GM18909 (cell line): ENCODE measurements around the gene CTRB2.
"Not testable (repeated sequence)": the region's sequence is repeated elsewhere in the genome, so short reads cannot be mapped to it uniquely, and the experiment has no call there.

Experiments
- ATAC-seq: cut with Tn5 transposase; IDR thresholded peaks from one replicate; pipeline ENCODE4 v1.9.1; 2021; ENCODE audit warnings: mild to moderate bottlenecking; ENCODE audit not compliant: unreplicated experiment, poor library complexity

CTRB2 gene

DNA sequence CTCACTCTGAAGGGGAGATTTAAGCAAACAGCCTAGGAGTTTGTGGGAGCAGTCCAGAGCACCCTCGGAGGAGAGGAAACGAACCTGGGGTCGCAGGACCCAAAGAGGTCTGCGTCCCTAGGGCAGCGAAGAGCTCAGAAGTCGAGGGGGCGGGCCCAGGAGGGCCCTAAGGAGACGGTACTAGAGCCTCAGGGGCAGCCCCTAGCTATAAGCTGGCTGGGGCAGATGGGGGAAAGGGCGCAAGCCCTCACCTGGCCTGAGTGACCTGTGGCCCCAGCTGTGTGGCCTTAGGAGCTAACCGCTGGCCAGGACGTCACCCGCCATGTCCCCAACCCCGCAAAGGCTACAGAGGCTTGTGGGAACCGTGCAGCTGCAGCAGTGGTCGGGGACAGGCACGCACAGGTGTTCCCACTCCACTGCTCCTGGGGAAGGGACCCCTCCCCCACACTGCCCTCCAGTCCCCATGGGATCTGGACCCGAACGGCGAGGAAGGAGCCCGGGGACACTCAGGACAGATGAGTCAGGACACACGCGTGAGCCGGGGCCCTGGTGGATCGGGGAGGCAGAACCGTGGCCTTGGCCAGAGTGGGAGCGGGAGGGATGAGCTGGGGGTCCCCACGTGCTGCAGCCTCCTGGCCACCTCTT, 2.0 kb upstream of the CTRB2 start:
- ATAC-seq = no peak

DNA sequence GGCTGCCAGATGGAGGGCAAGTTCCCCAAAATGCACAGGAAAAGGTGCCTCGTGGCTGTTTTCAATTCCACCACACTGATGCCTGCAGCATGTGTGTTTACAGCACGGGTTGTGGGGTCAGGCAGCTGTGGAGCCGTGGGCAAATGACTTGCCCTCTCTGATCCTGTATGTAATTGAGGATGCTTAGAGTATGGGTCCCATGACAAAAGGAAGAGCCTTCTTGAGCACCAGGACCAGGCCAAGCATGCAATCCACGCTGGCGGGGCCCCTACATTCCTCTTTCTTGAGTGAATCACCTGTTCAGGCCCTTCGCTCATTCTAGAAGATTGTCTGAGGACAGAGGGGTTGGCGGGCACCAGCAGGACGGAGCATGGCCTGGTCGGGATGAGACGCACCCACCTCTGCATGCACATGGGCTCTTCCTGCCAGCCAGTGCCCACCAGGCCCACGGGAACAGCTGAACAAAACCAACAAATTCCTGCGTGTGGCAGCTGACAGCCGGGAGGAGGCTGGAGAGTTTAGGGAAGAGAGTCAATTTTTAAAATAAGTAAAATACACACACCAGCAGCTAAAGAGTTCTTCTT, 1.4 kb upstream of the CTRB2 start:
- ATAC-seq = no peak

DNA sequence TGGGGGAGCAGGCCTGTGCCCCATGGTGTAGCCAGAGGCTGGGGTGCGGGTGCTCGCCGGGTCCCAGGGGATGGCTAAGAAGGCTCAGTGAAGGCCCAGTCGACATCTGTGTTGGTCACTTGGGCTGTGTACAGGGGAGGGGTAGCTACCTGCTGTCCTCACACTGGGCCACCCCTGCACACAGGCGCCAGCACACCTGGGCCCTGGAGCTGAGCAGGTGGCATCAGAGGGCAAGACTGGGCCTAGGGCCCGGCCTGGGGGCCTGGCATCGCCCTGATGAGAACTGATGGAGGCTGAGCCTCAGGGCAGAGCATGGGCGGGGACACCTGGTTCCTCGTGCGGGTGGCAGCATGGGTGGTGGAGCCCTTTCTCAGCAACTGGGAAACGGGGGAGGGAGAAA, 870 bp upstream of the CTRB2 start:
- no peak for ATAC-seq

DNA sequence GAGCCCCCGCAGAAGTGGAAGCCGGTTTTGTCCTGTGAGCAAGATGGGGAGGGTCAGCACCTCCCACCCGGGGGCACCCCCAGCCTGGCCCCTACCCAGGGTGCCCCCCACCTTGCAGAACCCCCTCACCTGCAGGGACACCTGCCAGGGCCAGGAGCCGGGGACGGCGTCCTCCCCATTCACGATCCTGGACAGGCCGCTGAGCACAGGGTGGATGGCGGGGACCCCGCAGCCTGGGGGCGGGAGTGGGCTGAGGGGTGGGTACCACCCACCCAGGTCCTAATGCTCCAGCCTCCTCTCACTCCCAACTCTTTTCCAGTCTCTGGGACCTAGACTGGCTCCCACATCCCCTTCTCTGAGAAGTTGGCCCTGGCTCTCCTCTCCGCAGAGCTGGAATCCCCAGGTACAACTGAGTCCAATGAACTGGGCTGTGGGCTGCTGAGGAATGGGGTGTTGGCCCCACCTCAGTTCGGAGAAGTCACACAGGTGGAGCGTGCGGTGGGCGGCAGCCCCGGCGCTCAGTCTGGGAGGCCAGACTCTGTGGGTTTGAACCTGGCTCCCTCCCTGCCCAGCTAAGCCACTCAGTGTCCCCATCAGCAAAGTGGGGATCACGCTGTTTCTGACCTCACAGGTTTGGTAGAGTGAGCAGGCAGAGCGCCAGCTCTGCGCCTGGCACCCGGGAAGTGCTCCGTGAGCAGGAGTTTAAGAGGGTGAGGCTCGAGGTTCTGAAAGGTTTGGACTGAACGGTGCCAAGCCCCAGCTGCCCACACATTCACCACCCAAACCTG, 806 bp downstream of the CTRB2 start:
- not testable (repeated sequence) for ATAC-seq

DNA sequence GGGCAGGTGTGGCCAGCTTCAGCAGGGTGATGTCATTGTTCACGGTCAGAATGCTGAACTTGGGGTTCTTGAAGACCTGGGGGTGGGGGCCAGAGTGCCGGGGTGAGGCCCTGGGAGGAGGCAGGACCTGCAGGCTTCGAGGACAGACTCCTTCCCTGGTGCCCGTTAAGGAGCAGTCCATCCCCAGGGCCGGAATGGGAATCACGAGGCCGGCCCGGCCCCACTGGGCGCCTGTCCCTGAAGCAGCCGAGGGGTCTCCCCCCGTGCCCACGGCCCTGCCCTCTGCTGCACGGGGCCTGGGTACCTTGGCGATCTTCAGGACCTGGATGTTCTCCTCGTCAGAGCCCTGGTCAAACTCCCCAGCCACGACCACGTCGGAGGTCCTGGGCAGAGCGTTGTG, 1.5 kb downstream of the CTRB2 start:
- not testable (repeated sequence) for ATAC-seq

DNA sequence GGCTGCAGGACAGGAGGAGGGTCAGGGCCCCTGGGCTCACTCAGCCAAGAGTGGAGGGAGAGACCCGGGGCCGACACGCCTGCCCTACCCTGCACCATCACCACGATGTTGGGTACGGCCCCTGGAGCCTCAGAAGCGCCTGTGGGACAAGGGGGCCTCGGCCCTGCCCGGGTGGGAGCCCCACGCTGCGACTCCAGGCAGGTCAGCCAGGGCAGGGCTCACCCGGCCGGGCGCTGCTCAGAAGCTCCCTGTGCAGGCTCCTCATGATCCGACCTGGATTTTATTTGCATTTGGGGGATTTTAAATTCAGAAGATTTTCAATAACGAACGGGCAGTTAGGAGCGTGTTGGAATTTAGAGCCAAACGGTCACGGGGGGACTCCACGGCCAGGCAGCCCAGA, 2.1 kb downstream of the CTRB2 start:
- ATAC-seq = not testable (repeated sequence)

DNA sequence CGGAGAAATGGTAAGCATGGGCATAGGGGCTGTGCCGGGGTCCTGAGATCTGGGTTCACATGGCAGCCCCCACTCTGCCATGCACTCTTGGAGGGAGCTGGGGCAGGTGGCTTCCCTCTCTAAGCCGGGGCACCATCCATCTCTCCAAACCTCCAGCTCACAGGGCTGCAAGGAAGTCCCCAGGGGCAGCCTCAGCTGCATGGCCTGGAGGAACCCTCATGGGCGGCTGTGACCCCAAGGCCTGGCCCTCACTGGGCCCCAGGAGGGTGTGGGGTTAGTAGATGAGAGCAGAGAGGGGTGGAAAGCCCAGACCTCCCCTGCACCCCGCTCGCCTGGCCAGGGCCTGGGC, 2.6 kb downstream of the CTRB2 start:
- ATAC-seq = no peak

DNA sequence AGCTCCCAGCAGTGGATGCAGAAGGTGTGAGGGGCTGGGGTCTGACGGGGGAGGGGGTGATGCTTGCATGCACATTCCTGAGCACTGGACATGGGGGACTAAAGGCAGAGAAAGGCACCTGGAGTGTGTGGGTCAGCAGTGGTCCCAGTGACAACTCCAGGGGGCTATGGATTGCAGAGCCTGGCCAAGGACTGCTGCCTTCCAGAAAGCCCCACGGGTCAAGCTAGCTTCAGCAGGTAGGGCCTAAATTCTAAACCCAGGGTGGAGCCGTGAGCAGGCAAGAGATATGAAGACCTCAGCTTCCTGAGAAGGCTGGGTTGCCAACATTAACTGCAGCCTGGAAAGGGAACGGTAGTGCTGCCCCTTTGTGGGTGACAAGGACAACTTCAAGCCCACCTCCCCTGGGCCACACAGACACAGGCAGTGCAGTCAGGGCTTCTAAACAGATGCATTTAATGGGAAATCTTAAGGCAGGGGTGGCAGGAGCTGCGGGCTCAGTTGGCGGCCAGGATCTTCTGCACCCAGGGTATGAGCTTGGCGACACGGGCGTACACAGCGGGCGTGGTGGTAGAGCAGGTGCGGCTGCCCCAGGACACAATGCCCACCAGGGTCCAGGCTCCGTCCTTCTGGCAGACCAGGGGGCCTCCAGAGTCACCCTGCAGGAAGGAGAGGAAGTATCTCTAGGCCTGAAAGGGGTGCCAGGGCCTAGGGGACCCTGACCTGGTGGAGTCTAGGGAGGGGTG, 3.1 kb downstream of the CTRB2 start:
- ATAC-seq = no peak

DNA sequence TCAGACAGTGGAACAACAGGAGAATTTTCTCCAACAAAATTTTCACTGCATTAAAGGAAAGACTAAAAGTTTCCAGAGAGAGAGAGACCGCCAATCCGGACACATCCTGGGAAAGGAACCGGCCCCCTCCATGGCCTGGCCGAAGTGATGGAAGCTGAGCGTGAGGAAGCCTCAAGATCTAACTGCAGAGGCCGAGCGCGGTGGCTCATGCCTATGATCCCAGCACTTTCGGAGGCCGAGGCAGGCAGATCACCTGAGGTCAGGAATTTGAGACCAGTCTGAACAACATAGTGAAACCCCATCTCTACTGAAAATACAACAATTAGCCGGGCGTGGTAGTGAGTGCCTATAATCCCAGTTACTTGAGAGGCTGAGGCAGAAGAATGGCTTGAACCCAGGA, 3.9 kb downstream of the CTRB2 start:
- ATAC-seq = no peak

DNA sequence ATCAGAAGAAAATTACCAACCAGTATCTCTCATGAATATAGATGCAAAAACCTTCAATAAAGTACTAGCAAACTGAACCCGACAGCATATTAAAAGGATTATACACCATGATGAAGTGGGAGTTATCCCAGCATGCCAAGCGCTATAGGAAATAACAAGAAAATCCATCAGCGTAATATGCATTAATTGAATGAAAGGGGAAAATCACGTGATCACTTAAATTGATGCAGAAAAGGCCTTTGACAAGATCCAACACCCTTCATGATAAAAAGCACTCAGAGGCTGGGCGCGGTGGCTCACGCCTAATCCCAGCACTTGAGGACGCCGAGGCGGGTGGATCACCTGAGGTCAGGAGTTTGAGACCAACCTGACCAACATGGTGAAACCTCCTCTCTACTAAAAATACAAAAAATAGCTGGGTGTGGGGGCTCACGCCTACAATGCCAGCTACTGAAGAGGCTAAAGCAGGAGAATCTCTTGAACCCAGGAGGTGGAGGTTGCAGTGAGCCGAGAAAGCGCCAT, 4.8 kb downstream of the CTRB2 start:
- ATAC-seq = no peak

DNA sequence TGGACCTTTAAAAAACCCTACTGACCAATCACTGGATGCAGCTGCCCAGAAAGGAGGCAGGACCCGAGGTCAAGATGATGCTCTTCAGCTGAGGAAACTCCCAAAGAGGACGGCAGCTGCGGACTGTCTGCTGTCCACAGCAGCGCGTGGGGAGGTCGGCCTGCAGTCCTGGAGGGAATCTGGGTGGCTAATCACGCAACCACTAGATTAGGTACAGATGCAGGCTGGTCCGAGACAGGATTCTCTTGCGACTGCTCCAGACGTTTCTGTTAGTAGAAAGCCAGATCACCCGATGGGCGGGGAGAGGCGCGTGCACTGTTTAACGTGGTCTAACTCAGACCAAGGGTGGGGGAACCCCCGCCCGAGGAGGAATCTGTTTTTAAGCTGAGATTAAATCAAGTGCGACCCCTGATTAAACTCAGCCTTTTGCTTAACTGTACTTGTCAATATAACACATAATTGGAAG, 8.8 kb downstream of the CTRB2 start:
- ATAC-seq = no peak

DNA sequence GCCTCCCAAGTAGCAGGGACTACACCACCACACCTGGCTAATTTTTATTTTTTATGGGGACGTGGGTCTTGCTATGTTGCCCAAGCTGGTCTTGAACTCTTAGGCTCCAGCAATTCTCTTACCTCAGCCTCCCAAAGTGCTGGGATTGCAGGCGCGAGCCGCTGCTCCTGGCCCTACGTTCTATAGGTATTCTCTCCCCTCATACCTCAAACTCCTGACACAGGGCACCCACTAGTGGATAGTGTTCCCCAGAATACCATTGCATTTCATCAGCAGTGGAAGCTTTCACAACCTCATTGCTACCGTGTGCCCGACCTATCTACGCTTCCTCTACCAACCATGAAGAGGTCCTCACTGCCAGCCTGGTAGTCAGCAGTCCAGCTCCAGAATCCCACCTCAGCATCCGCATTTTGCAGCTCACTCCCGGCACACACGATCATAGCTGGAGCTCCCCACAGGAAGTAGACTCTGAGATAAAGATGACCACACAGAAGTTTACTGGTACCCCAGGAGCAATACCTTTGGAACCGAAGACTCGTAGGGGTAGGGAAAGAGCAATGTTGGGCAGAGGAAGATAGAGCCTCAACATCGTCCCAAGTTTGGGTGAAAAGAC, 9.3 kb downstream of the CTRB2 start:
- no peak for ATAC-seq

DNA sequence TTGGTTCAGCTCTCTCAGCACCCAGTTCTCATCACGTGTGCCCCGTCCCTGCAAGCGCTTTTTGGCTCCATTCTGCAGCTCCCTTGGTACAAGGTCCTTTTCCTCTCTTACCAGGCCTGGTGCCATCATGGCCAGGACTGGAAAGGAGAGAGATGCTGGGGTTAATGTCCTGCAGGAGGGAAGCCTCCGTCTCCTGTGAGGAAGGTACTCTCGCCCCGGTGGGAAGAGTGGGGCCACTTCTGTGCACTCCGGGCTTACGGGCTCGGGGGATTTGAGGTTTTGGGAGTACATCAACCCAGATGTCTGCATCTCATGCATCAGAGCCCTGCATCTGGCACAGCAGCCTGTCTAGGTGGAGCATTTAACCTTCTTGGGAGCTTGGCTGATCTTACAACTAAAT, 10.1 kb downstream of the CTRB2 start:
- ATAC-seq = no peak

DNA sequence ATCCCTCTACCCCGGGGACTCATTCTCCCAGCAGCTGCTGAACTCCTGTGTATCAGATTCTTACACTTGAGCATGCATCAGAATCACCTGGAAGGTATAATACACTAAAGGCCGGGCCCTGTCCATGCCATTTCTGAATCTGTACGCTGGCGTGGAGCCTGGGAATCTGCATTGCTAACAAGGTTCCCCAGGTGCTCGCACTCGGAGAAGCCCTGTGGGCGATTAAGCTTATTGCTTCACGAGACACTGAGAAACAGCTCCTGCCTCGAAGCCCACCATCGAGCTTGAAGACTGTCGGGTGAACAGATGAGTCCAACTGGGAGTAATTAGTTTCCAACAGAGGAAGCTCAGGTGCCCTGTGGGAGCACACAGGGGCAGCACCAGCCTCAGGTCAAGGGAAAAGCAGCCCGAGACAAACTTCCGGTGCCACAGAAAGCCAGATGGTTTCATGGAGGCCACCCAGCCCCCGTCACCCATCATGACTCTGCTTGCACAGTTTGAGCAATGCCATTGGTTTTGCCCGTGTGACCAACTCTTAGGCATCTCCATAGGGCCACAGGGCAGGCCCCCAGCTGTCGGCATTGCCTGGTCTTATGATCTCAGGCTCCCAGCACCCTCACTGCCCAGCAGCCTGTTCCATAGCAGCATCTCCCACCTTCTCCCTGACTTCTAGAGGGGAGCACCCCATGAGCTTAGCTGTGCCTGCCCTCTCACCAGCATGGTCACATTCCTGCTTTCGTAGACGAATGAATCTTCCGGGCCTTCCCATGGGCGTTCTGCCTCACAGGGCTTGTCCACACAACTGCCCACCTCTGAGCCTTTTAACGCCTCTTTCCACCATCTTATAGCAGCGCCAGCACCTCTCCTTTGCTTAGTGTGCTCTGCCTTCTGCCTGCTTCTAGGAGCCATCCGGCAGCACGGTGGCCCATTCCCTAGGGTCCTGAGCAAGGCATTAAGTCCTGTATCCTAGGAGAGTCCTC, 10.9 kb downstream of the CTRB2 start:
- ATAC-seq = no peak

DNA sequence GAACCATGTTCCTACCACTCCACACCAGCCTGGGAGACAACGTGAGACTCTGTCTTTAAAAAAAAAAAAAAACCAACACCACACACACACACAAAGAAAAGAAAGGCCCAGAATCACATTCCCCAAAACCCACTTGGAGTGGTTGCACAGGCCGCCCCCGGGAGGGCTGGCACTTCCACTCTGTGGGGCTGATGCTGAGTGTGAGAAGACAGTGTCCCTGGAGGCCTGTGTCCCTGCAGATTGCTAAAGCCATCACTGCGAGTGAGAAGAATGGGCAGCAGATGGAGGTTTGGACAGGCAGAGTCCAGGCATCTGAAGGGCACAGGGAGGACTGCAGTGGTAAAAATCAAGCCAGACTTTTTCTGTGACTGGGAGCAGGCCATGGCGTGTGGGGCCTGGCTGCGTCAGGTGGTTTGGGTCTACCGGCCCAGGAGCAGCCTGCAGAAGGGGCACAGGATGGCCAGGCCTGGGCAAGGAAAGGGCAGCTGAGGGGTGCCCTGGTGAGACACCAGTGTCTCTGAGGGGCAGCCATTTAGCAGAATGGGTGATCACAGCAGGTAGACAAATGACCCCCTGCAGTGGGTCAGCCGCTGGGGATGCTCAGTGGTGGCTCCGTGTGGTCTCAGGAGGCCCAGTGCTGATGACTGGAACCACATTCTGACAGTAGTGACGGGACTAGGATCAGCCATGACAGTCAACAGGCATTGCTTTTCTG, 13.1 kb downstream of the CTRB2 start:
- ATAC-seq = no peak

DNA sequence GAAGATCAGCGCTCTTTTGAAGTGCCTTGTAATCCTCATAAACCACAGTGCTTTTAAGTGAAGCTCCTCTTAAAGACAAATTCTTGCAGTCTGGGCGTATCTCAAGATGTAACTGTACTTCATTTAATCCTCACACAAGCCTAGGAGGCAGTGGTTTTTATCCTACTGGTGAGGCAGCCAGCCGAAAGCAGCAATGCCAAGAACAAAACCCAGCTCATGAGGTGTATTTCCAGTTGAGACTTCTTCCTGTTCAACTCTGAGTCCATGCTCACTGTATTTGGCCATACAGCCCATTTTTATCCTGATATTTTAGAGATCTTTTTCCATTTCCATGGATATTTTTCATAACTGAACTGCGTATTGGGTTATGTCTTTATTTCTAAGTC, 13.7 kb downstream of the CTRB2 start:
- no peak for ATAC-seq

DNA sequence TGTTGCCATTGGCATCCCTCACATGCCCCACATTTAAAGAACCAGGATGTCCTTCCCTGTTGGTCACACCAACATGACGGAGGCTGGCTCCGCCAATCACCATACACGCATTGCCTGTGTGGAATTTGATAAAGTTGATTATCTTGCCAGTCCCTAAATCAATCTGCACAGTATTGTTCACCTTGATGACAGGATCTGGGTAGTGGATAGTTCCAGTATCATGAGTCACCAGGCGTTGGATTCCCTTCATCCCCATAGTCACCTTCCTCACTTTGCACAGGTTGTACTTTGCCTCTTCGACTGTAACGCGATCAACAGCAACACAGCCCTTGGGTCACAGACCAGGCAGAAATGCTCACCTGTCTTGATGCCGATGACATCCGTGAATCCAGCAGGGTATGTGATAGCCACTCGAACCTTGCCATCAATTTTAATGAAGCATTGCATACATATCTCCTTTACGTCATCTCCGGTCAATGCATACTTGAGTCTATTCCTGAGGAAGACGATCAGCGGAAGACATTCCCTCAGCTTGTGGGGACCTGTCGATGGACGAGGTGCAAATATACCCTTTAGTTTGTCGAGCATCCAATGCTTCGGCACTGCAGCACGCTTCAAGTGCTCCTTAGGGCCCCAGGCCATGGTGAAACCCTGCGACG, 14.2 kb downstream of the CTRB2 start:
- no peak for ATAC-seq

DNA sequence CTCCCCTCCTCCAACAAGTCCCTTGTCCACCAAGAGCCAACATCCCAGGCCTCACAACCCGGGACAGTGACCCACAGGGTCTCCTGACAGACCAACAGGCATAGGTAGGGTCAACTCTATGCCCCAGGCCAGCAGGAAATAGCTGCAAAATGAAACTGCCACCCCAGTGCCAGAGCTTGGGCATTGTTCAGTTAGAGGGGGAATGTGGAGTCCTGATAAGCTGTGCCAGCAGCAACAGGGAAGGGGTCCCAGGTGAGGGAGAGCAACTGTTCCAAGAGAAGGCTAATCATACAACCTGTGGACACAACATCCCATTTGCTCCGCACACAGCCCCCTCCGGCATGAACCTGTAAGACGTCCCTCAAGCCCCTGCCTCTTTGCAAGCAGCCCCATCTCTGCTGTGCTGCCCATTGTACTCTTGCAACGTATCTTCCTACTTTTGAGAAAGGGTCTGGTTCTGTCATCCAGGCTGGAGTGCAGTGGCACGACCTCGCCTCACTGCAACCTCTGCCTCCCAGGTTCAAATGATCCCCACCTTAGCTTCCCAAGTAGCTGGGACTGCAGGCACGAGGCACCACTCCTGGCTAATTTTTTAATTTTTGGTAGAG, 17.2 kb downstream of the CTRB2 start:
- ATAC-seq = no peak
